Measurements from ENCODE around the gene DOK5.

Gene DOK5

DNA sequence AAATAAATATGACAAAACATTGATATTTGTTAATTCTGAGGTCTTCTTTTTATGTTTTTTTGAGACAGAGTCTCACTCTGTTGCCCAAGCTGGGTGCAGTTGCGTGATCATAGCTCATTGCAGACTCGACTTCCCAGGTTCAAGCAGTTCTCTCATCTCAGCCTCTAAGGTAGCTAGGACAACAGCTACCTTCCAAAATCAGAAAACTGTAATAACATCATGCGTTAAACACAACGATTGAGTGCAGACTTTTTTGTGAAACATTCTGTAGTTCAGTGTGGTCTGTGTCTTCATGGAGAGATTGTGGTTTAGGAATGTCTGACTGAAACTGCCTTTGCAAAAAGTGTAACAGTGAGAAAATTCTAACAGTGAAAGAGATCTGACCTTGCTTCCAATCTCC lies 16.1 kb upstream of the DOK5 start:
- no peaks in the 10 kb centered on the region for H4K20me1 ChIP-seq (ENCODE audit: insufficient read depth, low read length, poor library complexity, severe bottlenecking)
- no peaks in the 10 kb centered on the region for H3F3A ChIP-seq (ENCODE audit: low read depth)
- H3K4me2 ChIP-seq (ENCODE audit: low read depth, low read length, poor library complexity, severe bottlenecking) = no peak overlapping the region
- H2AFZ ChIP-seq (ENCODE audit: low read length) = no peak overlapping the region
- H3K9me3 ChIP-seq (ENCODE audit: insufficient read depth, low read depth, low read length) = no peaks in the 10 kb centered on the region
- no peak for TF ChIP-seq EZH2phosphoT487 (IDR thresholded peaks at IDR 0.05; ENCODE audit: borderline replicate concordance)
- TF ChIP-seq, protein P1, sequence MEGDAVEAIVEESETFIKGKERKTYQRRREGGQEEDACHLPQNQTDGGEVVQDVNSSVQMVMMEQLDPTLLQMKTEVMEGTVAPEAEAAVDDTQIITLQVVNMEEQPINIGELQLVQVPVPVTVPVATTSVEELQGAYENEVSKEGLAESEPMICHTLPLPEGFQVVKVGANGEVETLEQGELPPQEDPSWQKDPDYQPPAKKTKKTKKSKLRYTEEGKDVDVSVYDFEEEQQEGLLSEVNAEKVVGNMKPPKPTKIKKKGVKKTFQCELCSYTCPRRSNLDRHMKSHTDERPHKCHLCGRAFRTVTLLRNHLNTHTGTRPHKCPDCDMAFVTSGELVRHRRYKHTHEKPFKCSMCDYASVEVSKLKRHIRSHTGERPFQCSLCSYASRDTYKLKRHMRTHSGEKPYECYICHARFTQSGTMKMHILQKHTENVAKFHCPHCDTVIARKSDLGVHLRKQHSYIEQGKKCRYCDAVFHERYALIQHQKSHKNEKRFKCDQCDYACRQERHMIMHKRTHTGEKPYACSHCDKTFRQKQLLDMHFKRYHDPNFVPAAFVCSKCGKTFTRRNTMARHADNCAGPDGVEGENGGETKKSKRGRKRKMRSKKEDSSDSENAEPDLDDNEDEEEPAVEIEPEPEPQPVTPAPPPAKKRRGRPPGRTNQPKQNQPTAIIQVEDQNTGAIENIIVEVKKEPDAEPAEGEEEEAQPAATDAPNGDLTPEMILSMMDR (conservative IDR thresholded peaks at IDR 0.05; ENCODE audit: low read length) = no peak
- no peak overlapping the region for H3K9ac ChIP-seq (ENCODE audit: low read depth, low read length, poor library complexity, severe bottlenecking)
- H3K9me2 ChIP-seq (replicated peaks; ENCODE audit: low read depth, low read length) = no peaks in the 10 kb centered on the region
- H3K36me3 ChIP-seq (ENCODE audit: insufficient read depth, low read length) = no peaks in the 10 kb centered on the region
- no peaks in the 10 kb centered on the region for H3K79me2 ChIP-seq (ENCODE audit: insufficient read depth, low read length)
- H3K4me1 ChIP-seq (ENCODE audit: insufficient read depth, low read length, poor library complexity, severe bottlenecking) = no peaks in the 10 kb centered on the region
- no peaks in the 10 kb centered on the region for H3K27me3 ChIP-seq (ENCODE audit: insufficient read depth, low read length, poor library complexity, severe bottlenecking)
- no peak overlapping the region for H3K4me3 ChIP-seq (ENCODE audit: low read length, poor library complexity, severe bottlenecking)

DNA sequence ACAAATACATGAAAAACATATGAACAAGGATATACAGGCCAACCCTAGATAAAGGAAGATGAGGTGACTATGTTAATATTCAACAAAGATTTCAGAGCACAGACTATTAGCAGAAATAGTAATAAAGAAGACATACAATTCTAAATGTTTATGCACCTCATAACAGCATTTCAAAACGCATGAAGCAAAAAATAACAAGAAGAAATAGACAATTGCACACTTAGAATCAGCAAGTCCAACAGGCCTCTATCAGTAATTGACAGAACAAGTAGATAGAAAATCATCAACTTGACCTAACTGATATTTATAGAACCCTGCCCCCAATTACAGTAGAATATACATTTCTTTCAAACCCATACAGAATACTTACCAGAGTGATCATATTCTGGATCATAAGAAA lies 11.4 kb upstream of the DOK5 start:
- no peak overlapping the region for H2AFZ ChIP-seq (ENCODE audit: low read length)
- no peak overlapping the region for H3K9ac ChIP-seq (ENCODE audit: low read depth, low read length, poor library complexity, severe bottlenecking)
- H3K4me2 ChIP-seq (ENCODE audit: low read depth, low read length, poor library complexity, severe bottlenecking) = no peak overlapping the region
- H4K20me1 ChIP-seq (ENCODE audit: insufficient read depth, low read length, poor library complexity, severe bottlenecking) = no peaks in the 10 kb centered on the region
- no peaks in the 10 kb centered on the region for H3F3A ChIP-seq (ENCODE audit: low read depth)
- H3K36me3 ChIP-seq (ENCODE audit: insufficient read depth, low read length) = no peaks in the 10 kb centered on the region
- H3K9me3 ChIP-seq (ENCODE audit: insufficient read depth, low read depth, low read length) = no peaks in the 10 kb centered on the region
- H3K9me2 ChIP-seq (replicated peaks; ENCODE audit: low read depth, low read length) = no peaks in the 10 kb centered on the region
- H3K79me2 ChIP-seq (ENCODE audit: insufficient read depth, low read length) = no peaks in the 10 kb centered on the region
- no peaks in the 10 kb centered on the region for H3K27me3 ChIP-seq (ENCODE audit: insufficient read depth, low read length, poor library complexity, severe bottlenecking)
- TF ChIP-seq, protein P1 (conservative IDR thresholded peaks at IDR 0.05; ENCODE audit: low read length) = no peak
- no peak for TF ChIP-seq EZH2phosphoT487 (IDR thresholded peaks at IDR 0.05; ENCODE audit: borderline replicate concordance)
- H3K4me3 ChIP-seq (ENCODE audit: low read length, poor library complexity, severe bottlenecking) = no peak overlapping the region
- H3K4me1 ChIP-seq (ENCODE audit: insufficient read depth, low read length, poor library complexity, severe bottlenecking) = no peaks in the 10 kb centered on the region

DNA sequence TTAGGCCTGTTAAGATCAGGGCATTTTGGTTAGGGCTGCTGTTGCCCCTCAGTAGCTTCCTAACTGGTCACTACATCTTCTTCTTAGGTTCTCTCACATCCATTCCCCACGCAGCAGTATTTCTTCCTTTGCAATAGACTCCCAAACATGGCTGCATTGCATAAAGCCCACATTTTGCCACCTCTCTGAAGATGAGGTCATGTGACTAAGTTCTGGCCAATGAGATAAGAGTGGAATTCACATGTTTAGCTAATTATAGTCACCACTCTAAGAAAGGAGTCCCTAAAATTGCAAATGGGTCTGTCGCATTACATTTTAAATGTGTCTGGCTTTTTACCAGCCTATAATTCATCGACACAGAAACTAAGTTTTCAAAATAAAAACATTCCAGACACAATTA lies 9.3 kb upstream of the DOK5 start:
- no peak overlapping the region for H3K9ac ChIP-seq (ENCODE audit: low read depth, low read length, poor library complexity, severe bottlenecking)
- no peak for TF ChIP-seq EZH2phosphoT487 (IDR thresholded peaks at IDR 0.05; ENCODE audit: borderline replicate concordance)
- TF ChIP-seq, protein P1 (conservative IDR thresholded peaks at IDR 0.05; ENCODE audit: low read length) = no peak

More for the DNA sequence above, 9.3 kb upstream of the DOK5 start:
- Histone ChIP-seq H3K9me2 (replicated peaks; ENCODE audit: low read depth, low read length) (no peaks in the 10 kb centered on the region), H3F3A (ENCODE audit: low read depth) (no peaks in the 10 kb centered on the region), H3K4me2 (ENCODE audit: low read depth, low read length, poor library complexity, severe bottlenecking) (no peak overlapping the region), H2AFZ (ENCODE audit: low read length) (no peak overlapping the region), H3K4me3 (ENCODE audit: low read length, poor library complexity, severe bottlenecking) (no peak overlapping the region), H3K4me1 (ENCODE audit: insufficient read depth, low read length, poor library complexity, severe bottlenecking) (no peaks in the 10 kb centered on the region), H3K79me2 (ENCODE audit: insufficient read depth, low read length) (no peaks in the 10 kb centered on the region), H3K36me3 (ENCODE audit: insufficient read depth, low read length) (no peaks in the 10 kb centered on the region), H3K27me3 (ENCODE audit: insufficient read depth, low read length, poor library complexity, severe bottlenecking) (no peaks in the 10 kb centered on the region), H3K9me3 (ENCODE audit: insufficient read depth, low read depth, low read length) (no peaks in the 10 kb centered on the region), H4K20me1 (ENCODE audit: insufficient read depth, low read length, poor library complexity, severe bottlenecking) (no peaks in the 10 kb centered on the region)

Measured in Loucy (cell line).